Tibial artery (tissue), 4 donors: ENCODE data around the gene KIAA1671.

Experiments
- DNase-seq, 2 donors: peaks; one replicate each; pipeline ENCODE4 v3.0.0-alpha.2; 2019
- H3K27ac ChIP-seq, 2 donors: fragments of 200-600 bp; sonication (generic) in 1 of 2; 1 replicate in 1 of 2; 2 replicates in 1 of 2; pipeline ENCODE4 v1.5.1; 2018 to 2019; ENCODE audit warnings: mild to moderate bottlenecking in 1 of 2
- H3K27me3 ChIP-seq, 2 donors: fragments of 200-600 bp; sonication (generic) in 1 of 2; one replicate each; pipeline versions ENCODE4 v1.5.1 to v1.6.0; 2016 to 2019
- H3K36me3 ChIP-seq, 3 donors: fragments of 200-600 bp; sonication (generic) in 2 of 3; one replicate each; pipeline ENCODE4 v1.5.1; 2016 to 2019; ENCODE audit warnings: mild to moderate bottlenecking in 2 of 3
- H3K4me1 ChIP-seq, 4 donors: fragments of 200-600 bp; sonication (generic) in 2 of 4; 1 replicate in 3 of 4; 2 replicates in 1 of 4; pipeline ENCODE4 v1.5.1; 2016 to 2019
- H3K4me3 ChIP-seq, 2 donors: fragments of 200-600 bp; sonication (generic) in 1 of 2; 1 replicate in 1 of 2; 2 replicates in 1 of 2; pipeline ENCODE4 v1.5.1; 2018 to 2019; ENCODE audit warnings: mild to moderate bottlenecking in 2 of 2
- H3K9me3 ChIP-seq, 3 donors: fragments of 200-600 bp; sonication (generic) in 1 of 3; one replicate each; pipeline ENCODE4 v1.5.1; 2016 to 2019
- intact Hi-C: fragments of 100-400 bp; cut with DNase I; formaldehyde crosslinking; loops from one replicate; pipeline ENCODE4 v1.15.0; 2023; ENCODE audit warnings: low total_unique reads
- TF ChIP-seq, protein P1 (sequence below), 2 experiments: fragments of 200-600 bp in 1 of 2; fragments of 450-650 bp in 1 of 2; IDR thresholded peaks; one replicate each; pipeline ENCODE4 v1.5.1; 2017 to 2019; ENCODE audit warnings: antibody characterized with exemption in 2 of 2, mild to moderate bottlenecking in 1 of 2, moderate library complexity in 1 of 2

Gene KIAA1671

DNA sequence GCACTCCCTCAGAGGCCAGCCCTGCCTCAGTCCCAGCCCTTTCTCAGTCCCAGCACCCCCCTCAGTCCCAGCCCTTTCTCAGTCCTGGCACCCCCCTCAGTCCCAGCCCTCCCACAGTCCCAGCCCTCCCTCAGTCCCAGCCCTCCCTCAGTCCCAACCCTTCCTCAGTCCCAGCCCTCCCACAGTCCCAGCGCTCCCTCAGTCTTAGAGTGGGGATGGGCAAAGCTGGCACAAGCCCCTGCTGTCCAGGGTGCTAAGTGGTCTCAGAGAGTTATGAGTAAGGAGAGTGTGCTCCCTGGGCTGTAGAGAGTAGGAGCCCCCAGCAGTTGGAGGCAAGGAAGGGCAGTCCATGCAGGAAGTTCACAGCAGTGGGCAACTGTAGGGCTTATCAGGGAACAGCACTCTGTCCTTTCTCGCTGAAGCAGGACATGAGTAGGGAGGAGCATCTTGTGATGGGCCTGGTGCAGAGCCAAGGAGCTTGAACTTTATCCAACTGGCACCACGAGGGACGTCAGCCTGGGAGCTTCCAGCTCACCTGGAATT is 195.7 kb downstream of the KIAA1671 start:
- peak overlapping the region; percentile 40 to 48 for H3K27ac ChIP-seq
- intact Hi-C loops, result no loop called here

DNA sequence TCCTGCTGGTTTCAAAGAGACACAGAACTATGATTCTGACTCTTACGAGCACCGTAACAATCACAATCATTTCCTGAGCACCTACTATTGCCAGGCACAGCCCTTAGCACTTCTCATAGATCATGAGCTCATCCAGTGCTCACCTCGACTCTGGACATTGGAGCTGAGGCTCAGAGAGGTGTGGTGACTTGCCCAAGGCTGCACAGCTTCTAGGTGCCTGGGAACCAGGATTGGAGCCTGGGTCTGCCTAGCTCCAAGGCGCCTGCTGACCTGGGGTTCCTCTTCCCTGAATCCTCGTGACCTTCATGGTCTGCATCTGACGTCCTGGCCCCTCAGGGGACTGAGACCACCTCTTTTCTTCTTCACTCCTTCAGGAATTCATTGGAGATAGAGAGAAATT is 196.5 kb downstream of the KIAA1671 start:
- peaks cover 0 to 71% (median 39%) of the 10 kb centered on the region in 4 donors for H3K4me1 ChIP-seq
- H3K27ac ChIP-seq, result peak overlapping the region; percentile 40 to 48
- H3K4me3 ChIP-seq, result no peak overlapping the region
- DNase-seq, result no peak
- no peaks in the 10 kb centered on the region for H3K9me3 ChIP-seq
- H3K36me3 ChIP-seq, result no peaks in the 10 kb centered on the region
- TF ChIP-seq, protein P1, sequence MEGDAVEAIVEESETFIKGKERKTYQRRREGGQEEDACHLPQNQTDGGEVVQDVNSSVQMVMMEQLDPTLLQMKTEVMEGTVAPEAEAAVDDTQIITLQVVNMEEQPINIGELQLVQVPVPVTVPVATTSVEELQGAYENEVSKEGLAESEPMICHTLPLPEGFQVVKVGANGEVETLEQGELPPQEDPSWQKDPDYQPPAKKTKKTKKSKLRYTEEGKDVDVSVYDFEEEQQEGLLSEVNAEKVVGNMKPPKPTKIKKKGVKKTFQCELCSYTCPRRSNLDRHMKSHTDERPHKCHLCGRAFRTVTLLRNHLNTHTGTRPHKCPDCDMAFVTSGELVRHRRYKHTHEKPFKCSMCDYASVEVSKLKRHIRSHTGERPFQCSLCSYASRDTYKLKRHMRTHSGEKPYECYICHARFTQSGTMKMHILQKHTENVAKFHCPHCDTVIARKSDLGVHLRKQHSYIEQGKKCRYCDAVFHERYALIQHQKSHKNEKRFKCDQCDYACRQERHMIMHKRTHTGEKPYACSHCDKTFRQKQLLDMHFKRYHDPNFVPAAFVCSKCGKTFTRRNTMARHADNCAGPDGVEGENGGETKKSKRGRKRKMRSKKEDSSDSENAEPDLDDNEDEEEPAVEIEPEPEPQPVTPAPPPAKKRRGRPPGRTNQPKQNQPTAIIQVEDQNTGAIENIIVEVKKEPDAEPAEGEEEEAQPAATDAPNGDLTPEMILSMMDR (IDR thresholded peaks at IDR 0.05), result no peak
- H3K27me3 ChIP-seq, result no peaks in the 10 kb centered on the region
- intact Hi-C loops, result no loop called here

More for the DNA sequence above, 195.7 kb downstream of the KIAA1671 start:
- H3K36me3 ChIP-seq, result no peaks in the 10 kb centered on the region
- TF ChIP-seq, protein P1 (IDR thresholded peaks at IDR 0.05), result no peak
- DNase-seq, result no peak
- H3K4me1 ChIP-seq, result peaks cover 0 to 65% (median 34%) of the 10 kb centered on the region in 4 donors
- no peak overlapping the region for H3K4me3 ChIP-seq
- H3K9me3 ChIP-seq, result no peaks in the 10 kb centered on the region
- no peaks in the 10 kb centered on the region for H3K27me3 ChIP-seq

DNA sequence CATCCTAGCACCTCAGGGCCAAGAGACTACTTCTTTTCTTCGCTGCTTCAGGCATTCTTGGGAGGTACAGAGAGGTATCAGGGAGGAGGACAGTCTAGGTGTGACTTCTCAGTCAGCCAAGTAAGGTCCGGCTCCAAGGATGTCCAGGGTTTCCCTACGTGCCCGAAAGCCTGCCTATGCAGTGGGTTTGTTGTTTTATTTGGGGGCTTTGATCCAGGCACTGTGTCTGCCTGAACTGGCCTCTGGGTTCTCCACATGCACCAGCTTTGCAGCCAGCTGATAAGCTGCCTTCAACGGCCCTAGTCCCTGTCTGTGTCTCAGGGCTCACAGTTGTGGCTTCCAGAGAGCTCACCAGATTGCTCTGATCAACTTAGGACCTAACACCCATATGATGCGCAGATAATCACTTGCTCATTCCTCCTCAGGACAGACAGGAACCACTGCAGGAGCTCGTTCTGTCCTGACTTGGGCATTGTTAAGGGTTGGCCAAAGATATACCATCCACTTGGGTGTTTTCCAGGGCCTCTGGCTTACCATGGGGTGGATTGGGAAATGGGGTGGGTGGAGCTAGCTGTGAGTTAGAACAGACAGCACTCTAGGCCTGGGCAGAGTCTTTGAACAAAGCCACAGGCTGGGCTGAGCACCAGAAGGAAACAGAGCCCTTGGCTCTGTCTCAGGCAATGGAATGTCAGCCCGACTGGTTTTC is 201.6 kb downstream of the KIAA1671 start:
- H3K4me1 ChIP-seq, result peaks cover 0 to 52% (median 37%) of the 10 kb centered on the region in 4 donors
- no peaks in the 10 kb centered on the region for H3K36me3 ChIP-seq
- H3K4me3 ChIP-seq, result no peak overlapping the region
- H3K27ac ChIP-seq, result peak overlapping the region; percentile 69 to 74
- TF ChIP-seq, protein P1 (IDR thresholded peaks at IDR 0.05), result no peak
- peak; percentile 77 to 88 for DNase-seq
- H3K27me3 ChIP-seq, result no peaks in the 10 kb centered on the region
- intact Hi-C loops, result no loop called here
- H3K9me3 ChIP-seq, result no peaks in the 10 kb centered on the region

DNA sequence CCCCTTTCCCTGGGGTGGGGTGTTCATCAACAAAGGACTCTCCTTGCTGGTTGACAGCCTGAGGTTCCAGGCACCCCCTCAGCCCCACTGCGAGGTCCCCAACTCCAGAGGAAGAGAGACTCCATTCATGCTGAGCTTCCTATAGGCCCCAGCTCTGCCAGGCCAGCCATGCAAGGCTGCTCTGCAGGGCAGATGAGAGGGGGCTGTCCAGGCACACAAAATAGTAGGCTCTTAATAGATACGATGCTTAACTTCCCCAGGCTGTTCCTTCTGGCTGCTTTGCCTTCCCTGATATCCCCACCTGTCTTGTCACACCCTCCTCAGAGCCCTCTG is 202.1 kb downstream of the KIAA1671 start:
- no peak for DNase-seq
- Histone ChIP-seq H3K27ac (peak overlapping the region; percentile 69 to 74), H3K36me3 (no peaks in the 10 kb centered on the region), H3K4me3 (no peak overlapping the region), H3K4me1 (peaks cover 0 to 56% (median 39%) of the 10 kb centered on the region in 4 donors), H3K9me3 (no peaks in the 10 kb centered on the region), H3K27me3 (no peaks in the 10 kb centered on the region)
- TF ChIP-seq, protein P1 (IDR thresholded peaks at IDR 0.05), result no peak
- intact Hi-C loops, result no loop called here

DNA sequence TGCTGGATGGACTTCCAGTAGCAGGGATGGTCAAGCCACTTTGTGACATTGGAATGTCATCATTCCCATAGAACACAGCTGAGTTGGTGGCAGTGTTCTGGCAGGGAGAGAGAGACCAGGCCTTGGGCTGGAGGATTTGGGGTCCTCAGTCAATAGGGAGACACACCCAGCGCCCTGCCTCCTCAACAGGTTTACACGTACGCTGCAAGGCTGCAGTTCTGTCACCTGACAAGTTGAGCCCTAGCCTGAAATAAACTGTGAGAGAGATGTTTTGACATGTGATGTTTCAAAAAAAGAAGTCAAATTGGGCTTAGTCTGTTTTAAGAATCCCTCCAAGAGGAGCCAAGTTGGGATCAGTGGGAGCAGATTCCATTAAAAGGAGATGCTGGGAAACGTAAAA is 204.2 kb downstream of the KIAA1671 start:
- Histone ChIP-seq H3K27ac (peak overlapping the region in 1 of 2 donors; percentile 5), H3K27me3 (no peaks in the 10 kb centered on the region), H3K4me1 (peaks cover 0 to 58% (median 42%) of the 10 kb centered on the region in 4 donors), H3K4me3 (no peak overlapping the region), H3K9me3 (no peaks in the 10 kb centered on the region), H3K36me3 (peaks cover 0 to 16% (median 11%) of the 10 kb centered on the region in 3 donors)
- no peak for DNase-seq
- TF ChIP-seq, protein P1 (IDR thresholded peaks at IDR 0.05), result no peak
- intact Hi-C loops, result no loop called here
